Measurements from ENCODE around the gene MACROH2A1. TPM values are rescaled to one million over a fixed set of nuclear protein-coding genes. Genes with fewer than 3 reads are reported as not detected.

Gene MACROH2A1
- total RNA-seq, 1 donor from 2014 or later = 151 TPM

GRCh38 chr5:135289651-135290050 lies 109.4 kb downstream of the MACROH2A1 start:
- DNase-seq (ENCODE audit: low read depth in 2 of 2) = no peak

DNA sequence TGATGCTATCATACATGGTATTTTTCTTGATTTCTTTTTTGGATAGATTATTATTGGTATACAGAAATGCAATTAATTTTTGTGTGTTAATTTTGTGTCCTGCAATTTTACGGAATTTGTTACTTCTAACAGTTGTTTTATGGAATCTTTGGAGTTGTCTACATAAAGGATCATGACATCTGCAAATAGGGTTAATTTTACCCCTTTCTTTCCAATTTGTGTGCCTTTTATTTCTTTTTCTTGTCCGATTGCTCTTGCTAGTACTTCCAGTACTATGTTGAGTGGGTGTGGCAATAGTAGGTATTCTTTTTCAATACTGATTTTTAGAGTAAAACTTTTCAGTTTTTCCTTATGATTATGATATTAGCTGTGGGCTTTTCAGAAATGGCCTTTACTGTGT lies 111.5 kb downstream of the MACROH2A1 start:
- no peak for DNase-seq (ENCODE audit: low read depth in 2 of 2)

Other genes with a start within 250 kb of the MACROH2A1 start
- not detected in 2 replicates for gene DCANP1, start 48.1 kb upstream of the MACROH2A1 start, total RNA-seq
- gene TIFAB, start 53.1 kb upstream of the MACROH2A1 start, total RNA-seq = not detected in 2 replicates
- gene NEUROG1, start 136.7 kb upstream of the MACROH2A1 start, total RNA-seq = not detected in 2 replicates
- gene CXCL14, start 179.8 kb upstream of the MACROH2A1 start, total RNA-seq = not detected in 2 replicates

Measured in lung microvascular endothelial cell (primary cell).